OCI-LY1 (cell line): ENCODE data around the gene B4GALT1.
A peak's percentile ranks its signal among the peaks of the same experiment; 100 is the strongest.

ENCODE experiments used
- CTCF ChIP-seq: fragments of 200-600 bp; sonication (generic), shearing (Covaris generic); IDR thresholded peaks from 2 replicates; pipeline ENCODE4 v1.5.1; 2017; ENCODE audit warnings: mild to moderate bottlenecking, antibody characterized with exemption, low read length, moderate library complexity, mixed read lengths
- EZH2 ChIP-seq: fragments of 200-600 bp; sonication (generic), shearing (Covaris generic); IDR thresholded peaks from 2 replicates; pipeline ENCODE4 v1.8.0; 2017; ENCODE audit warnings: borderline replicate concordance, mixed run types, mild to moderate bottlenecking, antibody characterized with exemption, low read length, moderate library complexity, mixed read lengths

- TF ChIP-seq EZH2 (no peak), CTCF (peak; percentile 9; the same call in 1 of the 2 replicates)
Measured at GRCh38 chr9:33178972-33179697, 12.0 kb upstream of the B4GALT1 start.
